Suppressor macrophage (primary cell): ENCODE measurements around the gene RIMKLB.
"Not testable (repeated sequence)": the region's sequence is repeated elsewhere in the genome, so short reads cannot be mapped to it uniquely, and the experiment has no call there.

Experiments used
- DNase-seq, 4 experiments: peaks; one replicate each; pipeline ENCODE4 v3.0.0-alpha.2; 2020 to 2022

Gene RIMKLB

GRCh38 chr12:8695116-8695515 is 2.7 kb upstream of the RIMKLB start:
- no peak for DNase-seq

GRCh38 chr12:8696442-8697090 is 1.2 kb upstream of the RIMKLB start:
- no peak for DNase-seq

GRCh38 chr12:8697120-8697475 is 693 bp upstream of the RIMKLB start:
- DNase-seq, result peak in 2 of 4 experiments; percentile 39 to 44

- peak; percentile 45 to 81 (median 72) for DNase-seq
These were observed 501 bp downstream of the RIMKLB start for GRCh38 chr12:8698132-8698851.

GRCh38 chr12:8698879-8699278 is 1.1 kb downstream of the RIMKLB start:
- DNase-seq, result no peak

- DNase-seq, result peak in 3 of 4 experiments; percentile 37 to 46 (median 42)
These were observed 1.9 kb downstream of the RIMKLB start for GRCh38 chr12:8699714-8700113.

- no peak for DNase-seq
These were observed 3.4 kb downstream of the RIMKLB start for GRCh38 chr12:8701046-8701660.

- DNase-seq, result no peak
These were observed 4.4 kb downstream of the RIMKLB start for GRCh38 chr12:8702159-8702558.

- DNase-seq, result peak; percentile 5 to 51 (median 41)
These were observed 11.5 kb downstream of the RIMKLB start for GRCh38 chr12:8709124-8709830.

- DNase-seq, result no peak
These were observed 14.8 kb downstream of the RIMKLB start for GRCh38 chr12:8712572-8712971.

- no peak for DNase-seq
These were observed 24.6 kb downstream of the RIMKLB start for GRCh38 chr12:8722286-8722800.

- no peak for DNase-seq
These were observed 37.1 kb downstream of the RIMKLB start for GRCh38 chr12:8734873-8735381.

- DNase-seq, result no peak
These were observed 44.7 kb downstream of the RIMKLB start for GRCh38 chr12:8742501-8742900.

GRCh38 chr12:8743121-8743520 is 45.3 kb downstream of the RIMKLB start:
- DNase-seq, result not testable (repeated sequence)

- not testable (repeated sequence) for DNase-seq
These were observed 47.8 kb downstream of the RIMKLB start for GRCh38 chr12:8745631-8746030.

GRCh38 chr12:8746046-8746445 is 48.3 kb downstream of the RIMKLB start:
- DNase-seq, result no peak

GRCh38 chr12:8760076-8760475 is 62.3 kb downstream of the RIMKLB start:
- DNase-seq, result not testable (repeated sequence)

GRCh38 chr12:8762701-8763100 is 64.9 kb downstream of the RIMKLB start:
- DNase-seq, result not testable (repeated sequence)

GRCh38 chr12:8766121-8766520 is 68.3 kb downstream of the RIMKLB start:
- not testable (repeated sequence) for DNase-seq

- DNase-seq, result no peak
These were observed 72.7 kb downstream of the RIMKLB start for GRCh38 chr12:8770499-8770898.

GRCh38 chr12:8771072-8771471 is 73.3 kb downstream of the RIMKLB start:
- no peak for DNase-seq

GRCh38 chr12:8773461-8773860 is 75.7 kb downstream of the RIMKLB start:
- no peak for DNase-seq

- no peak for DNase-seq
These were observed 81.5 kb downstream of the RIMKLB start for GRCh38 chr12:8779281-8779680.
